ENCODE results near the gene CUBN.
A peak's percentile ranks its signal among the peaks of the same experiment; 100 is the strongest.

Gene CUBN

DNA sequence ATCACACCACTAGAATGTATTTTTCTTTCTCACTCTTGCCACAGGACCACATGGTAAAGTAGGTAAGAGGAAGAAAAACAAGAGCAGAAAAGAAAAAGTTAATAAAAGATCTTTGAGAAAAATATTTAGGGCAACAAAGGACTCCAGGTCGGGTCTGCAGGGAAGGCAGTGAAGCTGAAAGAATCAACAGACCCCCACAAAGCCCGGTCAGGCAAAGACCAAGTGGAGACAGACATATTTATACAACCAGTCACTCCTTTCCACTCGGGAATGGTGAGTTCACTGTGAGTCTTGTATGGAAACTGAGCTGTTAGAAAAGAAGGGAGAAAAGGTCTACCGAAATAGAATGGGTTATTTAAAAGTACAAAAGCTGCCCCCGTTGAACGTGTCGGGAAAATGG, 340.4 kb downstream of the CUBN start:
- no peak for DNase-seq (ENCODE audit: low read depth in 2 of 2)

GRCh38 chr10:16788778-16789177, 340.8 kb downstream of the CUBN start:
- DNase-seq (ENCODE audit: low read depth in 2 of 2) = no peak

GRCh38 chr10:16788125-16788524, 341.5 kb downstream of the CUBN start:
- no peak for DNase-seq (ENCODE audit: low read depth in 2 of 2)

GRCh38 chr10:16787361-16787791, 342.2 kb downstream of the CUBN start:
- DNase-seq (ENCODE audit: low read depth in 2 of 2) = peak; percentile 26 to 42

- no peak for DNase-seq (ENCODE audit: low read depth in 2 of 2)
These were observed 349.2 kb downstream of the CUBN start for GRCh38 chr10:16780338-16780880.

GRCh38 chr10:16779384-16779915, 350.2 kb downstream of the CUBN start:
- DNase-seq (ENCODE audit: low read depth in 2 of 2) = peak in 1 of 2 donors; percentile 53

- DNase-seq (ENCODE audit: low read depth in 2 of 2) = no peak
These were observed 351.9 kb downstream of the CUBN start for GRCh38 chr10:16777473-16778370.

DNA sequence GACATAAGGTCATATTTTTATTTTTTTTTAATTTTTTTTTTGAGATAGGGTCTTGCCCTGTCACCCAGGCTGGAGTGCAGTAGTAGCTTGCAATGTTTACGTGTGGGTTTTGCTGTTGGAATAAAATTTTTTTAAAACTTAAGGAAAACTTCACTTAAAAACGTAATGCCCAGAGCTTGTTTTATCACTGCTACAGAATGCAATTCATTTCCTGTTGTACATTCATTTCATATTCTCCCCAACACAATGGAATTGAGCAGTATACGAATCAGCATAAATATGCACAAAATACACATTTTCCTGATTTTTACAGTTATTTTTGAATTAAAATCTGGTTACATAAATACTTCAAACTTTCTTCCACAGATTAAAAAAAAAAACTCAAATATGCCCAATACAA, 352.7 kb downstream of the CUBN start:
- DNase-seq (ENCODE audit: low read depth in 2 of 2) = no peak
